WERI-Rb-1 (cell line): ENCODE data around the gene CCDC169.

Experiments
- DNase-seq: peaks from one replicate; pipeline ENCODE4 v3.0.0-alpha.2; 2020
- H3K27ac ChIP-seq: fragments of 250-450 bp; sonication (Bioruptor Pico); 2 replicates; pipeline ENCODE4 v1.5.1; 2020; ENCODE audit warnings: mild to moderate bottlenecking, moderate library complexity
- H3K27me3 ChIP-seq: fragments of 250-450 bp; sonication (Bioruptor Pico); 2 replicates; pipeline ENCODE4 v1.5.1; 2021; ENCODE audit warnings: mild to moderate bottlenecking, low read depth, moderate library complexity; ENCODE audit not compliant: insufficient read depth, severe bottlenecking
- H3K36me3 ChIP-seq: fragments of 250-450 bp; sonication (Bioruptor Pico); 2 replicates; pipeline ENCODE4 v1.5.1; 2020; ENCODE audit warnings: mild to moderate bottlenecking, moderate library complexity
- H3K4me3 ChIP-seq: 2 replicates; pipeline ENCODE4 v1.5.1; 2011; ENCODE audit warnings: low read depth, mild to moderate bottlenecking, control low read depth, low read length
- H3K9me3 ChIP-seq: fragments of 250-450 bp; sonication (Bioruptor Pico); 2 replicates; pipeline ENCODE4 v1.5.1; 2021; ENCODE audit warnings: mild to moderate bottlenecking, moderate library complexity; ENCODE audit not compliant: severe bottlenecking
- TF ChIP-seq, protein P1 (sequence below): IDR thresholded peaks from 2 replicates; pipeline ENCODE4 v1.5.1; 2011; ENCODE audit warnings: low read depth, mild to moderate bottlenecking, control low read depth, inconsistent platforms, low read length

The CCDC169 gene

GRCh38 chr13:36298535-36299068, 988 bp upstream of the CCDC169 start:
- H3K27ac ChIP-seq, result no peak overlapping the region
- H3K4me3 ChIP-seq, result peak overlapping the region; percentile 87
- no peaks in the 10 kb centered on the region for H3K9me3 ChIP-seq
- DNase-seq, result no peak
- H3K27me3 ChIP-seq, result no peaks in the 10 kb centered on the region
- no peaks in the 10 kb centered on the region for H3K36me3 ChIP-seq
- TF ChIP-seq, protein P1, sequence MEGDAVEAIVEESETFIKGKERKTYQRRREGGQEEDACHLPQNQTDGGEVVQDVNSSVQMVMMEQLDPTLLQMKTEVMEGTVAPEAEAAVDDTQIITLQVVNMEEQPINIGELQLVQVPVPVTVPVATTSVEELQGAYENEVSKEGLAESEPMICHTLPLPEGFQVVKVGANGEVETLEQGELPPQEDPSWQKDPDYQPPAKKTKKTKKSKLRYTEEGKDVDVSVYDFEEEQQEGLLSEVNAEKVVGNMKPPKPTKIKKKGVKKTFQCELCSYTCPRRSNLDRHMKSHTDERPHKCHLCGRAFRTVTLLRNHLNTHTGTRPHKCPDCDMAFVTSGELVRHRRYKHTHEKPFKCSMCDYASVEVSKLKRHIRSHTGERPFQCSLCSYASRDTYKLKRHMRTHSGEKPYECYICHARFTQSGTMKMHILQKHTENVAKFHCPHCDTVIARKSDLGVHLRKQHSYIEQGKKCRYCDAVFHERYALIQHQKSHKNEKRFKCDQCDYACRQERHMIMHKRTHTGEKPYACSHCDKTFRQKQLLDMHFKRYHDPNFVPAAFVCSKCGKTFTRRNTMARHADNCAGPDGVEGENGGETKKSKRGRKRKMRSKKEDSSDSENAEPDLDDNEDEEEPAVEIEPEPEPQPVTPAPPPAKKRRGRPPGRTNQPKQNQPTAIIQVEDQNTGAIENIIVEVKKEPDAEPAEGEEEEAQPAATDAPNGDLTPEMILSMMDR, result no peak

GRCh38 chr13:36294096-36294495, 3.5 kb downstream of the CCDC169 start:
- H3K4me3 ChIP-seq, result no peak overlapping the region
- peaks cover 4% of the 10 kb centered on the region for H3K9me3 ChIP-seq
- 0 out of 2 replicates have a peak, but pooled peaks cover 3% of the 10 kb centered on the region for H3K36me3 ChIP-seq
- TF ChIP-seq, protein P1, result no peak
- DNase-seq, result no peak
- no peak overlapping the region for H3K27ac ChIP-seq
- H3K27me3 ChIP-seq, result no peaks in the 10 kb centered on the region

DNA sequence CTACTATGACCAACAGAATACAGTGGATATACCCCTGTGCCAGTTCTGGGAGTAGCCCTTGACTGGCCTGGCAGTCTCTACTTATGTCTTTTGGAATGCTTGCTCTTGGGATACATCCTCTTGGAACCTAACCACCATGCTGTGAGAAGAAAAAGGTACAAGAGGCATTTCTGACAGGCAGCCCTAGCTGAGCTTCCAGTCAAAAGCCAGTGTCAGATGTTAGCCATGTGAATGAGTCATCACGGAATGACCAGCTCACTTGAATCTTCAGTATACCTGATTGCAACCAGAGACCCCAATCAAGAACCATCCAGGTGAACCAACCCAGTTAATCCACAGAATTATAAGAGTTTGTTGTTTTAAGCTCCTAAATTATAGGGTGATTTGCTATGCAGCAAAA, 4.1 kb downstream of the CCDC169 start:
- Histone ChIP-seq H3K9me3 (peaks cover 5% of the 10 kb centered on the region), H3K27ac (no peak overlapping the region), H3K27me3 (no peaks in the 10 kb centered on the region), H3K36me3 (0 out of 2 replicates have a peak, but pooled peaks cover 3% of the 10 kb centered on the region), H3K4me3 (no peak overlapping the region)
- DNase-seq, result no peak
- TF ChIP-seq, protein P1, result no peak

- TF ChIP-seq, protein P1, result no peak
- DNase-seq, result no peak
- Histone ChIP-seq H3K4me3 (no peak overlapping the region), H3K9me3 (peaks cover 5% of the 10 kb centered on the region), H3K36me3 (0 out of 2 replicates have a peak, but pooled peaks cover 3% of the 10 kb centered on the region), H3K27ac (no peak overlapping the region), H3K27me3 (no peaks in the 10 kb centered on the region)
Observed at GRCh38 chr13:36288794-36289391, 8.7 kb downstream of the CCDC169 start.

GRCh38 chr13:36286006-36286405, 11.6 kb downstream of the CCDC169 start:
- Histone ChIP-seq H3K4me3 (no peak overlapping the region), H3K9me3 (peaks cover 5% of the 10 kb centered on the region), H3K36me3 (no peaks in the 10 kb centered on the region), H3K27ac (no peak overlapping the region), H3K27me3 (no peaks in the 10 kb centered on the region)
- TF ChIP-seq, protein P1, result no peak
- no peak for DNase-seq

GRCh38 chr13:36282821-36283432, 14.7 kb downstream of the CCDC169 start:
- no peak for DNase-seq
- H3K36me3 ChIP-seq, result no peaks in the 10 kb centered on the region
- H3K27me3 ChIP-seq, result no peaks in the 10 kb centered on the region
- no peak overlapping the region for H3K4me3 ChIP-seq
- H3K27ac ChIP-seq, result no peak overlapping the region
- TF ChIP-seq, protein P1, result peak; percentile 40
- no peaks in the 10 kb centered on the region for H3K9me3 ChIP-seq
